SU-DHL-6 (cell line): Measurements from ENCODE around the gene FOXI2.

Experiments used
- CTCF ChIP-seq: fragments of 200-600 bp; sonication (generic); IDR thresholded peaks from one replicate; pipeline ENCODE4 v1.5.1; 2017; ENCODE audit warnings: antibody characterized with exemption, mild to moderate bottlenecking, low read length, moderate library complexity; ENCODE audit not compliant: insufficient read depth, poor library complexity, severe bottlenecking
- EZH2phosphoT487 ChIP-seq: fragments of 200-600 bp; sonication (generic), shearing (Covaris generic); conservative IDR thresholded peaks from 2 replicates; pipeline ENCODE4 v1.6.1; 2018; ENCODE audit warnings: mild to moderate bottlenecking, antibody characterized with exemption, low read length, moderate library complexity, mixed read lengths

GRCh38 chr10:127757033-127757432, 20.0 kb downstream of the FOXI2 start:
- TF ChIP-seq CTCF (no peak), EZH2phosphoT487 (no peak)
